SK-N-SH treated with all-trans-retinoic acid at 6 μM for 48 hours (cell line): ENCODE measurements around the gene PTGDR2.

ENCODE experiments used
- ATAC-seq: fragments of 200-7000 bp; cut with Tn5 transposase; 3 replicates; pipeline ENCODE4 v1.9.1; 2020; ENCODE audit warnings: mild to moderate bottlenecking, moderate library complexity
- ARNTL ChIP-seq: fragments of 450-650 bp; formaldehyde crosslinking; IDR thresholded peaks from 2 replicates; pipeline ENCODE4 v1.5.0; 2020; ENCODE audit warnings: low read depth, mild to moderate bottlenecking, moderate library complexity, borderline replicate concordance
- BACH2 ChIP-seq: fragments of 250-450 bp; sonication (Bioruptor Pico); IDR thresholded peaks from 2 replicates; pipeline ENCODE4 v1.9.0; 2021; ENCODE audit warnings: mild to moderate bottlenecking, borderline replicate concordance
- CREB5 ChIP-seq: fragments of 250-450 bp; sonication (Bioruptor Pico); IDR thresholded peaks from 2 replicates; pipeline ENCODE4 v1.5.1; 2020; ENCODE audit warnings: low read depth, mild to moderate bottlenecking, moderate library complexity
- ESRRG ChIP-seq: fragments of 250-450 bp; sonication (Bioruptor Pico); IDR thresholded peaks from 2 replicates; pipeline ENCODE4 v1.6.1; 2021; ENCODE audit warnings: mild to moderate bottlenecking
- GLIS3 ChIP-seq: fragments of 250-450 bp; sonication (Bioruptor Pico); IDR thresholded peaks from 2 replicates; pipeline ENCODE4 v1.5.0; 2020; ENCODE audit warnings: mild to moderate bottlenecking, moderate library complexity
- ISL1 ChIP-seq: fragments of 250-450 bp; sonication (Bioruptor Pico); IDR thresholded peaks from 2 replicates; pipeline ENCODE4 v2.1.2; 2022; ENCODE audit warnings: mild to moderate bottlenecking, moderate library complexity
- OSR1 ChIP-seq: fragments of 250-450 bp; sonication (Bioruptor Pico); IDR thresholded peaks from 2 replicates; pipeline ENCODE4 v1.8.0; 2022; ENCODE audit warnings: moderate library complexity, mild to moderate bottlenecking, inconsistent platforms
- PATZ1 ChIP-seq: fragments of 250-450 bp; sonication (Bioruptor Pico); IDR thresholded peaks from 2 replicates; pipeline ENCODE4 v1.8.0; 2020; ENCODE audit warnings: mild to moderate bottlenecking, moderate library complexity, borderline replicate concordance
- PPARA ChIP-seq: fragments of 250-450 bp; sonication (Bioruptor Pico); IDR thresholded peaks from 2 replicates; pipeline ENCODE4 v1.5.0; 2020; ENCODE audit warnings: mild to moderate bottlenecking, borderline replicate concordance
- RARB ChIP-seq: fragments of 250-450 bp; sonication (Bioruptor Pico); IDR thresholded peaks from 2 replicates; pipeline ENCODE4 v1.8.0; 2021; ENCODE audit warnings: mild to moderate bottlenecking, moderate library complexity
- SNAI2 ChIP-seq: fragments of 250-450 bp; sonication (Bioruptor Pico); IDR thresholded peaks from 2 replicates; pipeline ENCODE4 v1.5.0; 2020; ENCODE audit warnings: mild to moderate bottlenecking, moderate library complexity
- TCF4 ChIP-seq: fragments of 250-450 bp; sonication (Bioruptor Pico); IDR thresholded peaks from 2 replicates; pipeline ENCODE4 v1.8.0; 2021; ENCODE audit warnings: mild to moderate bottlenecking, moderate library complexity, borderline replicate concordance
- TOX ChIP-seq: fragments of 250-450 bp; sonication (Bioruptor Pico); IDR thresholded peaks from 2 replicates; pipeline ENCODE4 v1.8.0; 2021; ENCODE audit warnings: mild to moderate bottlenecking, moderate library complexity, borderline replicate concordance
- TSHZ2 ChIP-seq: fragments of 250-450 bp; sonication (Bioruptor Pico); IDR thresholded peaks from 2 replicates; pipeline ENCODE4 v1.5.0; 2020; ENCODE audit warnings: mild to moderate bottlenecking, moderate library complexity
- ZC3H10 ChIP-seq: fragments of 250-450 bp; sonication (Bioruptor Pico); IDR thresholded peaks from 2 replicates; pipeline ENCODE4 v1.5.1; 2021; ENCODE audit warnings: mild to moderate bottlenecking, moderate library complexity
- ZFP3 ChIP-seq: fragments of 250-450 bp; sonication (Bioruptor Pico); IDR thresholded peaks from 2 replicates; pipeline ENCODE4 v1.5.0; 2020; ENCODE audit warnings: mild to moderate bottlenecking, moderate library complexity
- ZFP30 ChIP-seq: fragments of 450-650 bp; formaldehyde crosslinking; IDR thresholded peaks from 2 replicates; pipeline ENCODE4 v1.5.0; 2022; ENCODE audit warnings: mild to moderate bottlenecking, moderate library complexity
- ZNF565 ChIP-seq: fragments of 450-650 bp; formaldehyde crosslinking; conservative IDR thresholded peaks from 2 replicates; pipeline ENCODE4 v1.5.0; 2020; ENCODE audit warnings: low read depth, mild to moderate bottlenecking, moderate library complexity
- ZNF8 ChIP-seq: fragments of 450-650 bp; formaldehyde crosslinking; IDR thresholded peaks from 2 replicates; pipeline ENCODE4 v1.5.0; 2020; ENCODE audit warnings: mild to moderate bottlenecking, moderate library complexity
- TF ChIP-seq, protein P1 (sequence below): fragments of 250-450 bp; sonication (Bioruptor Pico); IDR thresholded peaks from 2 replicates; pipeline ENCODE4 v1.8.0; 2021; ENCODE audit warnings: low read depth, mild to moderate bottlenecking, moderate library complexity, borderline replicate concordance
- TF ChIP-seq, protein P2 (sequence below): fragments of 250-450 bp; sonication (Bioruptor Pico); IDR thresholded peaks from 2 replicates; pipeline ENCODE4 v1.5.1; 2021; ENCODE audit warnings: mild to moderate bottlenecking, moderate library complexity

PTGDR2 gene

DNA sequence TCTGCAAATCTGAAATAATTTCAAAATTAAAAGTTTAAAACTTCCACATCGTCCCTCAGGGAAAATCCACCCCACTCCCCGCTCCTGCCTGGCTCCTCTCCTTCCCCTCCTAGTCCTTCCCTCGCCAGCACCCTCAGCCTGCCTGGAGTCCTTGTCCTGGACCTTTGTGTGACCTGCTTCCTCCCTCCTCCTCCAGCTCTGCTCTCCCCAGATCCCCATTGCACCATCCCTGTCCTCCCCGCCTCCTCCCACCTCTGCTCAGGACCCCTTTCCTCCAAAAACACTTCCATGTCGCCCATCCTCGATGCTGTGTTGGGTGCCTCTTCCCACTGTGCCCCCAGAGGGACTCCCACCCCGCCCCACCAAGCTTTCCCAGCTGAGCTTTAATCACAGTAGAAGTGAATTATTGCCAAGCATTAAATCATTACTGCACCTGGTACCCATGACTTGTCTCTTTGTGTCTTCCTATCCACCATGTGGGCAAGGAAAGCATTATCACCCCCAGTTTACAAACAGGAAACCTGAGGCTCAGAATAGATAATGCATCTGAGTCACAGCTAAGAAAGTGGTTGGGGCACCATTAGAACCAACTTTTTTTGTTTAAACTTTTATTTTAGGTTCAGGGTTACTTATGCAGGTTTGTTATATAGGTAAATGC, 9.2 kb upstream of the PTGDR2 start:
- TF ChIP-seq ZC3H10: no peak
- TF ChIP-seq ISL1 (CRISPR knock-in tag): no peak
- TF ChIP-seq TSHZ2: no peak
- TF ChIP-seq ZNF8 (CRISPR knock-in tag): no peak
- TF ChIP-seq TOX (CRISPR knock-in tag): no peak
- TF ChIP-seq BACH2 (CRISPR knock-in tag): no peak
- TF ChIP-seq CREB5 (CRISPR knock-in tag): no peak
- no peak for TF ChIP-seq GLIS3
- no peak for TF ChIP-seq ZFP30 (CRISPR knock-in tag)
- no peak for TF ChIP-seq PATZ1 (CRISPR knock-in tag)
- TF ChIP-seq ZFP3: no peak
- TF ChIP-seq OSR1: no peak
- no peak for TF ChIP-seq SNAI2 (CRISPR knock-in tag)
- TF ChIP-seq, protein P1, sequence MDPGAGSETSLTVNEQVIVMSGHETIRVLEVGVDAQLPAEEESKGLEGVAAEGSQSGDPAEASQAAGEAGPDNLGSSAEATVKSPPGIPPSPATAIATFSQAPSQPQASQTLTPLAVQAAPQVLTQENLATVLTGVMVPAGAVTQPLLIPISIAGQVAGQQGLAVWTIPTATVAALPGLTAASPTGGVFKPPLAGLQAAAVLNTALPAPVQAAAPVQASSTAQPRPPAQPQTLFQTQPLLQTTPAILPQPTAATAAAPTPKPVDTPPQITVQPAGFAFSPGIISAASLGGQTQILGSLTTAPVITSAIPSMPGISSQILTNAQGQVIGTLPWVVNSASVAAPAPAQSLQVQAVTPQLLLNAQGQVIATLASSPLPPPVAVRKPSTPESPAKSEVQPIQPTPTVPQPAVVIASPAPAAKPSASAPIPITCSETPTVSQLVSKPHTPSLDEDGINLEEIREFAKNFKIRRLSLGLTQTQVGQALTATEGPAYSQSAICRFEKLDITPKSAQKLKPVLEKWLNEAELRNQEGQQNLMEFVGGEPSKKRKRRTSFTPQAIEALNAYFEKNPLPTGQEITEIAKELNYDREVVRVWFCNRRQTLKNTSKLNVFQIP: no peak
- no peak for TF ChIP-seq ESRRG (CRISPR knock-in tag)
- no peak for TF ChIP-seq TCF4 (CRISPR knock-in tag)
- no peak for TF ChIP-seq ARNTL
- TF ChIP-seq, protein P2, sequence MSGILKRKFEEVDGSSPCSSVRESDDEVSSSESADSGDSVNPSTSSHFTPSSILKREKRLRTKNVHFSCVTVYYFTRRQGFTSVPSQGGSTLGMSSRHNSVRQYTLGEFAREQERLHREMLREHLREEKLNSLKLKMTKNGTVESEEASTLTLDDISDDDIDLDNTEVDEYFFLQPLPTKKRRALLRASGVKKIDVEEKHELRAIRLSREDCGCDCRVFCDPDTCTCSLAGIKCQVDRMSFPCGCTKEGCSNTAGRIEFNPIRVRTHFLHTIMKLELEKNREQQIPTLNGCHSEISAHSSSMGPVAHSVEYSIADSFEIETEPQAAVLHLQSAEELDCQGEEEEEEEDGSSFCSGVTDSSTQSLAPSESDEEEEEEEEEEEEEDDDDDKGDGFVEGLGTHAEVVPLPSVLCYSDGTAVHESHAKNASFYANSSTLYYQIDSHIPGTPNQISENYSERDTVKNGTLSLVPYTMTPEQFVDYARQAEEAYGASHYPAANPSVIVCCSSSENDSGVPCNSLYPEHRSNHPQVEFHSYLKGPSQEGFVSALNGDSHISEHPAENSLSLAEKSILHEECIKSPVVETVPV (CRISPR knock-in tag): no peak
- TF ChIP-seq RARB (CRISPR knock-in tag): no peak
- no peak for TF ChIP-seq PPARA

DNA sequence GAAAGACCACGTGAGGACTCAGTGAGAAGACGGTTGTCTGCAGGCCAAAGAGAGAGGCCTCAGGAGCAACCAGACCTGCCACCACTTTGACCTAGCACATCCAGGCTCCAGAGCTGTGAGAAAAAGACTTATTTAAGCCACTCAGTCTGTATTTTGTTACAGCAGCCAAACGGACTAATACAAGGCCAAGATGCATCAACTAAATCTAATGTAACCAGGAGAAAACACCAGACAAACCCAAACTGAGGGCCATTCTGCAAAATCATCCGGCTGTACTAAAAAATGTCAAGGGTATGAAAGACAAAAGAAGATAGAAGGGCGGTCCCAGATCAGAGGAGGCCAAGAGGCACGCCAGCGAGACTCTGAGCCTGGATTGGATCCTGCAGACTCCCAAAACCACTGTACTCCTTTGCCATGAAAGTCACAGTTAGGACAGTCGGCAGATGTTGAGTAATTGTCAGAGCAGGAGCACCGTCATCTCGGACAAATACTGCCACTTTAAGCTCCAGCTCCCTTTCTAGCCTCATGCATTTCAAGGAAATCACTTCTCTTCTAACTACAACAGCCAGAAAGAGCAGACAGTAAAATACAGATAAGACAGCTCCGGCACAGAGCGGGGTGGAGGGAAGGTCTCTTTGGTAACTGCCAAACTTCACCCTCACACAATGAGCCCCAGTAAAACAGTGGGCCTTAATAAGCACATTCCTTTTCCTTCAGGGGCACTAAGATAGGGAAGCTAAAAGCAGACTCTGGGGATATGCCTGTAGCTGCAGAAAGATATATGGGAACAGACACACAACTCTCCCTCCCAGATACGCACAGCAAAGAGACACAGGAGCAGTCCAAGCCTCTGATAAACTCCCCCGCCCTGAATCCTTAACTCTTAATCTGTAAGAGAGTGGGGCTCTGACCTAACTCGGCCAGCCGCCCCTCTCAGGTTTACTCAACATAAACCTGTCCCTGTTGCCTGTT, 8.1 kb upstream of the PTGDR2 start:
- ATAC-seq: no peak
- TF ChIP-seq PPARA (no peak), TSHZ2 (no peak), ISL1 (CRISPR knock-in tag) (no peak), ZFP3 (no peak), ZNF565 (CRISPR knock-in tag) (no peak), BACH2 (CRISPR knock-in tag) (no peak), ZFP30 (CRISPR knock-in tag) (no peak), TCF4 (CRISPR knock-in tag) (no peak), GLIS3 (no peak), TOX (CRISPR knock-in tag) (no peak), ESRRG (CRISPR knock-in tag) (no peak), OSR1 (no peak), ZC3H10 (no peak), SNAI2 (CRISPR knock-in tag) (no peak)
- TF ChIP-seq, protein P1: no peak
- TF ChIP-seq, protein P2 (CRISPR knock-in tag): no peak

More for the DNA sequence above, 9.2 kb upstream of the PTGDR2 start:
- no peak for ATAC-seq
